Mesendoderm (in vitro differentiated cells): ENCODE measurements around the gene KHDC4.

Source experiments
- DNase-seq: peaks from one replicate; pipeline ENCODE4 v3.0.0; 2013
- H2AK5ac ChIP-seq: 2 replicates; pipeline ENCODE4 v1.6.1; 2013; ENCODE audit warnings: low read length, inconsistent platforms
- H2BK120ac ChIP-seq: 2 replicates; pipeline ENCODE4 v1.6.1; 2013; ENCODE audit warnings: low read depth, mild to moderate bottlenecking, low read length, moderate library complexity, mixed read lengths
- H2BK15ac ChIP-seq: replicated peaks from 2 replicates; pipeline ENCODE4 v1.6.1; 2013; ENCODE audit warnings: low read depth, mild to moderate bottlenecking, moderate library complexity
- H2BK5ac ChIP-seq: 2 replicates; pipeline ENCODE4 v1.6.1; 2013; ENCODE audit warnings: low read length, inconsistent platforms
- H3K18ac ChIP-seq: 2 replicates; pipeline ENCODE4 v1.6.1; 2013; ENCODE audit warnings: mild to moderate bottlenecking, low read length, mixed read lengths
- H3K23ac ChIP-seq: one replicate; pipeline ENCODE4 v1.6.1; 2013; ENCODE audit warnings: low read length
- H3K27ac ChIP-seq: 2 replicates; pipeline ENCODE4 v1.5.1; 2013; ENCODE audit warnings: low read depth, mild to moderate bottlenecking, inconsistent platforms, low read length, moderate library complexity
- H3K27me3 ChIP-seq: 2 replicates; pipeline ENCODE4 v1.6.1; 2013; ENCODE audit warnings: low read length, control low read depth, mild to moderate bottlenecking, inconsistent platforms; ENCODE audit not compliant: insufficient read depth, poor library complexity
- H3K36me3 ChIP-seq: 2 replicates; pipeline ENCODE4 v1.6.1; 2013; ENCODE audit warnings: low read length, inconsistent platforms; ENCODE audit not compliant: control insufficient read depth, insufficient read depth
- H3K4ac ChIP-seq: one replicate; pipeline ENCODE4 v1.6.1; 2013; ENCODE audit warnings: low read depth, mild to moderate bottlenecking, low read length, moderate library complexity
- H3K4me1 ChIP-seq: 2 replicates; pipeline ENCODE4 v1.6.1; 2013; ENCODE audit warnings: low read depth, low read length, inconsistent platforms; ENCODE audit not compliant: control insufficient read depth
- H3K4me2 ChIP-seq: 2 replicates; pipeline ENCODE4 v1.6.1; 2013; ENCODE audit warnings: low read length
- H3K4me3 ChIP-seq: 2 replicates; pipeline ENCODE4 v1.5.1; 2013; ENCODE audit warnings: mild to moderate bottlenecking, low read length
- H3K56ac ChIP-seq: one replicate; pipeline ENCODE4 v1.6.1; 2013; ENCODE audit warnings: low read length
- H3K79me1 ChIP-seq: 2 replicates; pipeline ENCODE4 v1.6.1; 2013; ENCODE audit warnings: low read length, inconsistent platforms
- H3K79me2 ChIP-seq: 2 replicates; pipeline ENCODE4 v1.6.1; 2013; ENCODE audit warnings: mild to moderate bottlenecking, low read length; ENCODE audit not compliant: control insufficient read depth, insufficient read depth
- H3K9ac ChIP-seq: 2 replicates; pipeline ENCODE4 v1.6.1; 2013; ENCODE audit warnings: low read length, inconsistent platforms
- H4K5ac ChIP-seq: one replicate; pipeline ENCODE4 v1.6.1; 2013; ENCODE audit warnings: low read length
- H4K8ac ChIP-seq: one replicate; pipeline ENCODE4 v1.6.1; 2013; ENCODE audit warnings: low read depth, mild to moderate bottlenecking, control low read depth, low read length, moderate library complexity
- WGBS: extraction: QIAGEN DNeasy Blood & Tissue Kit; methylation state at CpG from one replicate; pipeline ENCODE4 v1.1.7; 2013; ENCODE audit warnings: low lambda C conversion rate, missing lambda C conversion rate; ENCODE audit not compliant: insufficient coverage; ENCODE audit errors: extremely low coverage; 5-methylcytosine and 5-hydroxymethylcytosine counted together

KHDC4 gene

GRCh38 chr1:155910621-155911121 lies 23.5 kb downstream of the KHDC4 start:
- H3K4me3 ChIP-seq, result peak overlapping the region; percentile 92
- no peak overlapping the region for H4K8ac ChIP-seq
- H3K27me3 ChIP-seq, result no peaks in the 10 kb centered on the region
- H3K18ac ChIP-seq, result peak overlapping the region; percentile 70
- no peak overlapping the region for H3K23ac ChIP-seq
- H2BK15ac ChIP-seq, result no peak overlapping the region
- H3K79me1 ChIP-seq, result peaks cover 1% of the 10 kb centered on the region
- no peak overlapping the region for H3K4ac ChIP-seq
- H2BK120ac ChIP-seq, result no peak overlapping the region
- H4K5ac ChIP-seq, result peak overlapping the region; percentile 6
- no peaks in the 10 kb centered on the region for H3K79me2 ChIP-seq
- peak overlapping the region; percentile 86 for H3K9ac ChIP-seq
- H3K36me3 ChIP-seq, result peaks cover 5% of the 10 kb centered on the region
- peak overlapping the region; percentile 97 for H3K56ac ChIP-seq
- peak overlapping the region; percentile 95 for H3K4me2 ChIP-seq
- H3K4me1 ChIP-seq, result peaks cover 2% of the 10 kb centered on the region
- H2AK5ac ChIP-seq, result no peak overlapping the region
- H2BK5ac ChIP-seq, result no peak overlapping the region
- DNase-seq, result peak; percentile 64
- WGBS, result no CpG with 5 or more reads among the region's 11 CpGs
- H3K27ac ChIP-seq, result peak overlapping the region; percentile 89

GRCh38 chr1:155909894-155910293 lies 24.3 kb downstream of the KHDC4 start:
- Histone ChIP-seq H3K9ac (no peak overlapping the region), H3K4ac (no peak overlapping the region), H4K5ac (no peak overlapping the region), H2BK5ac (no peak overlapping the region), H3K56ac (no peak overlapping the region), H3K4me1 (peaks cover 2% of the 10 kb centered on the region), H4K8ac (peak overlapping the region; percentile 28), H3K79me2 (no peaks in the 10 kb centered on the region), H2BK15ac (no peak overlapping the region), H2BK120ac (no peak overlapping the region), H3K4me2 (no peak overlapping the region), H2AK5ac (no peak overlapping the region), H3K18ac (peak overlapping the region; percentile 60), H3K27ac (no peak overlapping the region), H3K27me3 (no peaks in the 10 kb centered on the region), H3K4me3 (no peak overlapping the region), H3K79me1 (peaks cover 1% of the 10 kb centered on the region), H3K36me3 (peaks cover 5% of the 10 kb centered on the region), H3K23ac (no peak overlapping the region)
- peak; percentile 38 for DNase-seq
- no CpG with 5 or more reads among the region's 4 CpGs for WGBS

- H3K36me3 ChIP-seq, result peaks cover 18% of the 10 kb centered on the region
Measured at GRCh38 chr1:155904261-155904660, 30.0 kb downstream of the KHDC4 start.

GRCh38 chr1:155900161-155900560 lies 34.1 kb downstream of the KHDC4 start:
- H2BK5ac ChIP-seq, result no peak overlapping the region
- DNase-seq, result no peak
- H3K4me3 ChIP-seq, result no peak overlapping the region

More at GRCh38 chr1:155904261-155904660, 30.0 kb downstream of the KHDC4 start:
- Histone ChIP-seq H3K4me2 (no peak overlapping the region), H4K5ac (no peak overlapping the region), H3K18ac (no peak overlapping the region), H3K27ac (no peak overlapping the region), H3K9ac (no peak overlapping the region), H3K4me3 (no peak overlapping the region), H2BK120ac (no peak overlapping the region), H3K4ac (no peak overlapping the region), H2AK5ac (no peak overlapping the region), H3K79me2 (no peaks in the 10 kb centered on the region), H2BK5ac (no peak overlapping the region), H3K27me3 (no peaks in the 10 kb centered on the region), H3K23ac (no peak overlapping the region), H2BK15ac (no peak overlapping the region), H3K4me1 (no peaks in the 10 kb centered on the region), H4K8ac (no peak overlapping the region), H3K56ac (no peak overlapping the region), H3K79me1 (no peaks in the 10 kb centered on the region)
- WGBS, result no CpG with 5 or more reads among the region's 12 CpGs
- DNase-seq, result no peak

GRCh38 chr1:155899683-155900082 lies 34.5 kb downstream of the KHDC4 start:
- Histone ChIP-seq H3K4me2 (no peak overlapping the region), H3K4me3 (no peak overlapping the region), H4K8ac (no peak overlapping the region), H2BK120ac (no peak overlapping the region), H3K23ac (no peak overlapping the region), H3K27me3 (no peaks in the 10 kb centered on the region), H2BK5ac (no peak overlapping the region), H3K56ac (no peak overlapping the region), H3K79me2 (no peaks in the 10 kb centered on the region), H3K36me3 (peaks cover 22% of the 10 kb centered on the region), H3K4ac (no peak overlapping the region), H3K4me1 (no peaks in the 10 kb centered on the region), H3K18ac (no peak overlapping the region), H4K5ac (no peak overlapping the region), H3K9ac (no peak overlapping the region), H2AK5ac (no peak overlapping the region), H3K79me1 (no peaks in the 10 kb centered on the region), H2BK15ac (no peak overlapping the region), H3K27ac (no peak overlapping the region)
- WGBS, result no CpG with 5 or more reads among the region's 2 CpGs
- DNase-seq, result no peak

More at GRCh38 chr1:155900161-155900560, 34.1 kb downstream of the KHDC4 start:
- Histone ChIP-seq H2BK120ac (no peak overlapping the region), H3K9ac (no peak overlapping the region), H3K4ac (no peak overlapping the region), H2AK5ac (no peak overlapping the region), H2BK15ac (no peak overlapping the region), H3K36me3 (peaks cover 22% of the 10 kb centered on the region), H4K8ac (no peak overlapping the region), H3K4me1 (no peaks in the 10 kb centered on the region), H3K4me2 (no peak overlapping the region), H4K5ac (no peak overlapping the region), H3K79me2 (no peaks in the 10 kb centered on the region), H3K27ac (no peak overlapping the region), H3K56ac (no peak overlapping the region), H3K79me1 (no peaks in the 10 kb centered on the region), H3K23ac (no peak overlapping the region), H3K18ac (no peak overlapping the region), H3K27me3 (no peaks in the 10 kb centered on the region)
- WGBS, result no CpG with 5 or more reads among the region's 4 CpGs

GRCh38 chr1:155898888-155899287 lies 35.3 kb downstream of the KHDC4 start:
- Histone ChIP-seq H4K5ac (no peak overlapping the region), H2BK120ac (no peak overlapping the region), H3K23ac (no peak overlapping the region), H3K27me3 (no peaks in the 10 kb centered on the region), H3K56ac (no peak overlapping the region), H3K9ac (no peak overlapping the region), H2BK15ac (no peak overlapping the region), H2AK5ac (no peak overlapping the region), H3K79me1 (no peaks in the 10 kb centered on the region), H3K4me3 (no peak overlapping the region), H4K8ac (no peak overlapping the region), H3K79me2 (no peaks in the 10 kb centered on the region), H3K36me3 (peaks cover 15% of the 10 kb centered on the region), H3K4ac (no peak overlapping the region), H3K18ac (no peak overlapping the region), H3K4me1 (no peaks in the 10 kb centered on the region), H2BK5ac (no peak overlapping the region), H3K27ac (no peak overlapping the region), H3K4me2 (no peak overlapping the region)
- WGBS, result no CpG with 5 or more reads among the region's 2 CpGs
- no peak for DNase-seq
